K562 (cell line): ENCODE measurements around the gene IRAG1. TPM values are rescaled to one million over a fixed set of nuclear protein-coding genes. Genes with fewer than 3 reads are reported as not detected.
A peak's percentile ranks its signal among the peaks of the same experiment; 100 is the strongest.

Experiments used
- CSDE1 ChIP-seq, 2 experiments: fragments of 450-650 bp; IDR thresholded peaks; 2 replicates each; pipeline ENCODE4 v1.6.1; 2016; ENCODE audit warnings: mild to moderate bottlenecking in 1 of 2
- MCM3 ChIP-seq: fragments of 450-650 bp; IDR thresholded peaks from 2 replicates; pipeline ENCODE4 v1.6.1; 2016
- PHTF2 ChIP-seq: fragments of 250-450 bp; sonication (Bioruptor Pico); IDR thresholded peaks from 2 replicates; pipeline ENCODE4 v1.5.0; 2021; ENCODE audit warnings: mild to moderate bottlenecking
- PML ChIP-seq: IDR thresholded peaks from 2 replicates; pipeline ENCODE4 v1.6.1; 2012; ENCODE audit warnings: low read length, inconsistent platforms
- PRMT5 ChIP-seq: sonication (generic); formaldehyde crosslinking; IDR thresholded peaks from 2 replicates; pipeline ENCODE4 v1.5.0; 2020; ENCODE audit warnings: missing genetic modification reagents
- PTTG1 ChIP-seq: fragments of 450-650 bp; IDR thresholded peaks from 2 replicates; pipeline ENCODE4 v1.6.1; 2016; ENCODE audit warnings: low read depth, mild to moderate bottlenecking, missing genetic modification characterization, missing compliant biosample characterization
- RBM17 ChIP-seq: fragments of 200-400 bp; formaldehyde crosslinking; IDR thresholded peaks from 2 replicates; pipeline ENCODE4 v1.6.1; 2017; ENCODE audit warnings: low read depth, mild to moderate bottlenecking, low read length, borderline replicate concordance
- SIX5 ChIP-seq, 2 experiments: IDR thresholded peaks; 2 replicates each; pipeline ENCODE4 v1.6.1; 2011; ENCODE audit warnings: low read length in 2 of 2, borderline replicate concordance in 1 of 2, low read depth in 1 of 2, mild to moderate bottlenecking in 1 of 2, moderate library complexity in 1 of 2; ENCODE audit not compliant: insufficient read depth in 1 of 2
- TAF1 ChIP-seq: IDR thresholded peaks from 2 replicates; pipeline ENCODE4 v1.6.1; 2011; ENCODE audit warnings: mild to moderate bottlenecking, low read length, moderate library complexity; ENCODE audit not compliant: insufficient read depth, control insufficient read depth, severe bottlenecking; ENCODE audit errors: extremely low read depth
- TAL1 ChIP-seq: fragments of 450-650 bp; IDR thresholded peaks from 2 replicates; pipeline ENCODE4 v1.6.1; 2016; ENCODE audit warnings: mild to moderate bottlenecking
- TCF7L2 ChIP-seq: fragments of 150-350 bp; IDR thresholded peaks from 2 replicates; pipeline ENCODE4 v1.6.1; 2016; ENCODE audit warnings: low read depth, mild to moderate bottlenecking, low read length, moderate library complexity
- ZC3H8 ChIP-seq: fragments of 450-650 bp; IDR thresholded peaks from 2 replicates; pipeline ENCODE4 v1.6.1; 2017
- ZNF316 ChIP-seq: fragments of 450-650 bp; IDR thresholded peaks from 2 replicates; pipeline ENCODE4 v1.6.1; 2016
- ZNF408 ChIP-seq: fragments of 250-450 bp; sonication (Bioruptor Pico); IDR thresholded peaks from 2 replicates; pipeline ENCODE4 v1.4.0; 2020; ENCODE audit warnings: low read depth, mild to moderate bottlenecking, moderate library complexity
- polyA plus RNA-seq, 8 experiments: library from polyadenylated mRNA; depleted of rRNA in 4 of 8; stranded (reverse) in 5 of 8; unstranded in 3 of 8; fragments of >200 nt; fragmentation: Nextera tagmentation in 2 of 8; fragmentation: Illumina TruSeq in 1 of 8; extraction: Ambion mirVana in 2 of 8; extraction: Trizol in 1 of 8; gene quantifications; 2 replicates each; pipeline versions ENCODE4 v1.2.1 to v1.2.3, GENCODE V29; 2011 to 2014; ENCODE audit warnings: inconsistent platforms in 1 of 8, missing spikeins in 1 of 8
- total RNA-seq, 7 experiments: library from RNA; depleted of rRNA in 6 of 7; stranded (reverse); fragments of >200 nt in 6 of 7; fragmentation: Illumina TruSeq in 2 of 7; extraction: Trizol in 2 of 7; gene quantifications; 2 replicates each; pipeline versions ENCODE4 v1.2.1 to v1.2.3, GENCODE V29; 2011 to 2021; ENCODE audit warnings: low replicate concordance in 1 of 7
- TF ChIP-seq, protein P1 (sequence below): fragments of 450-650 bp; IDR thresholded peaks from 2 replicates; pipeline ENCODE4 v1.6.1; 2016; ENCODE audit warnings: low read depth, mild to moderate bottlenecking, moderate library complexity
- TF ChIP-seq, protein P2 (sequence below): fragments of 450-650 bp; IDR thresholded peaks from 2 replicates; pipeline ENCODE4 v1.6.1; 2017; ENCODE audit warnings: antibody characterized with exemption, mild to moderate bottlenecking
- TF ChIP-seq, protein P3 (sequence below): fragments of 250-450 bp; sonication (Bioruptor Pico); IDR thresholded peaks from 2 replicates; pipeline ENCODE4 v1.5.0; 2020; ENCODE audit warnings: mild to moderate bottlenecking
- TF ChIP-seq, protein P4 (sequence below): fragments of 450-650 bp; IDR thresholded peaks from 2 replicates; pipeline ENCODE4 v1.6.1; 2016
- TF ChIP-seq, protein P5 (sequence below): fragments of 450-650 bp; conservative IDR thresholded peaks from 2 replicates; pipeline ENCODE4 v1.6.1; 2016; ENCODE audit warnings: missing genetic modification characterization, low read depth, mild to moderate bottlenecking, control low read depth, missing compliant biosample characterization

Gene IRAG1
- total and polyA plus RNA-seq, 9 of the 15 experiments (the other 6 are each of a cell fraction or from before 2014, with no cell fraction given): 0.01 to 0.22 (median 0.09) TPM; not detected in 1

DNA sequence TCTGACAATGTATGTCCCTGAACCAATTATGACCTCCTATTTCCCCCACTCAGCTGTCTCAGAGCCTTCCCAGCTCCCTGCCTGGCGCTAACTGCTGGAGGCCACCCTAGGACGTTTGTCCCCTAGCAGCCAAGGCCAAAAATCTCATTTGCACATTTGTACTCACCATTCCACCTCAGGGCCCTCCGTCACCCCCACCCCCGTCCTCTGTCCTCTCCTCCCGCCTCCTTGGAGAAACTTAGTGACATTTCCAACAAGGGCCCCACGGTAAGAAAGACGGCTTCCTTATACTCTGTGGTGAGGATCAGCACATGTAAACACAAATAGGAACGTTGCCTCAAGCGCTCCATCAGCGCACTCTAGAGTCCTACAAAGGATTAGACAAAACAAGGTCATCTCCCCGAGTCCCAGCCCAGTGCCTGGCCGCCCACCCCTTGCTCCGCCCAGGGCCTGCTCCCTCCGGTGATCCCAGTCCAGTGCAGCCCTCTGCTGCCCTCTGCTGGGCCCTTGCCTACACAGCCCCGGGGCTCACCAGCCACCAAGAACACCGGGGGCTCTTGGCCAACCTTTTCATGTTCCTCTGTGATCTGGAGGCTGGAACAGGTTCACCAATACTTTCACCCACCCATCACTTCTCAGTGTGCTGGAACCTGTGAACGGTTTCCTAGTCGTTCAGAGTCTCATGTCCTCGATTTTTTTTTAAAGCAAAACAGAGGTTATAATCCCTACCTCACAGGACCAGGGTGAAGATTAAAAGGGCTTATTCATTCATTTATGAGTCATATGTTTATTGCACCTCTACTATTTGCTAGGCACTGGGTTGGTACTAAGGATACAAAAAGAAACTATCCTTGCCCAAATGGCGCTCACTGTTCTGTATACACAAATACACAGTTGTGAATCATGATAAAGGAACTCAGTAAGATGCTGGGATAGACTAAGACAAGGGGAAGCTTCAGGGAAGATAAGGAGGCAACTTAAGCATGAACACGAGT, 42.2 kb upstream of the IRAG1 start (continued):
- TF ChIP-seq RBM17 (no peak), PHTF2 (CRISPR knock-in tag) (no peak), PTTG1 (tag) (no peak), ZC3H8 (no peak; the same call in 1 of the 2 replicates), MCM3 (no peak), CSDE1 (IDR thresholded peaks at IDR 0.05) (no peak), ZNF408 (CRISPR knock-in tag) (no peak), TAF1 (no peak), TAL1 (no peak), SIX5 (IDR thresholded peaks at IDR 0.05; ENCODE audit: borderline replicate concordance in 1 of 2, insufficient read depth in 1 of 2, low read depth in 1 of 2, low read length in 2 of 2) (no peak), ZNF316 (no peak), TCF7L2 (no peak), PML (no peak), PRMT5 (no peak)
- TF ChIP-seq, protein P1, sequence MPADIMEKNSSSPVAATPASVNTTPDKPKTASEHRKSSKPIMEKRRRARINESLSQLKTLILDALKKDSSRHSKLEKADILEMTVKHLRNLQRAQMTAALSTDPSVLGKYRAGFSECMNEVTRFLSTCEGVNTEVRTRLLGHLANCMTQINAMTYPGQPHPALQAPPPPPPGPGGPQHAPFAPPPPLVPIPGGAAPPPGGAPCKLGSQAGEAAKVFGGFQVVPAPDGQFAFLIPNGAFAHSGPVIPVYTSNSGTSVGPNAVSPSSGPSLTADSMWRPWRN: no peak
- TF ChIP-seq, protein P2, sequence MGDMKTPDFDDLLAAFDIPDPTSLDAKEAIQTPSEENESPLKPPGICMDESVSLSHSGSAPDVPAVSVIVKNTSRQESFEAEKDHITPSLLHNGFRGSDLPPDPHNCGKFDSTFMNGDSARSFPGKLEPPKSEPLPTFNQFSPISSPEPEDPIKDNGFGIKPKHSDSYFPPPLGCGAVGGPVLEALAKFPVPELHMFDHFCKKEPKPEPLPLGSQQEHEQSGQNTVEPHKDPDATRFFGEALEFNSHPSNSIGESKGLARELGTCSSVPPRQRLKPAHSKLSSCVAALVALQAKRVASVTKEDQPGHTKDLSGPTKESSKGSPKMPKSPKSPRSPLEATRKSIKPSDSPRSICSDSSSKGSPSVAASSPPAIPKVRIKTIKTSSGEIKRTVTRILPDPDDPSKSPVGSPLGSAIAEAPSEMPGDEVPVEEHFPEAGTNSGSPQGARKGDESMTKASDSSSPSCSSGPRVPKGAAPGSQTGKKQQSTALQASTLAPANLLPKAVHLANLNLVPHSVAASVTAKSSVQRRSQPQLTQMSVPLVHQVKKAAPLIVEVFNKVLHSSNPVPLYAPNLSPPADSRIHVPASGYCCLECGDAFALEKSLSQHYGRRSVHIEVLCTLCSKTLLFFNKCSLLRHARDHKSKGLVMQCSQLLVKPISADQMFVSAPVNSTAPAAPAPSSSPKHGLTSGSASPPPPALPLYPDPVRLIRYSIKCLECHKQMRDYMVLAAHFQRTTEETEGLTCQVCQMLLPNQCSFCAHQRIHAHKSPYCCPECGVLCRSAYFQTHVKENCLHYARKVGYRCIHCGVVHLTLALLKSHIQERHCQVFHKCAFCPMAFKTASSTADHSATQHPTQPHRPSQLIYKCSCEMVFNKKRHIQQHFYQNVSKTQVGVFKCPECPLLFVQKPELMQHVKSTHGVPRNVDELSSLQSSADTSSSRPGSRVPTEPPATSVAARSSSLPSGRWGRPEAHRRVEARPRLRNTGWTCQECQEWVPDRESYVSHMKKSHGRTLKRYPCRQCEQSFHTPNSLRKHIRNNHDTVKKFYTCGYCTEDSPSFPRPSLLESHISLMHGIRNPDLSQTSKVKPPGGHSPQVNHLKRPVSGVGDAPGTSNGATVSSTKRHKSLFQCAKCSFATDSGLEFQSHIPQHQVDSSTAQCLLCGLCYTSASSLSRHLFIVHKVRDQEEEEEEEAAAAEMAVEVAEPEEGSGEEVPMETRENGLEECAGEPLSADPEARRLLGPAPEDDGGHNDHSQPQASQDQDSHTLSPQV: peak; percentile 70
- TF ChIP-seq, protein P3, sequence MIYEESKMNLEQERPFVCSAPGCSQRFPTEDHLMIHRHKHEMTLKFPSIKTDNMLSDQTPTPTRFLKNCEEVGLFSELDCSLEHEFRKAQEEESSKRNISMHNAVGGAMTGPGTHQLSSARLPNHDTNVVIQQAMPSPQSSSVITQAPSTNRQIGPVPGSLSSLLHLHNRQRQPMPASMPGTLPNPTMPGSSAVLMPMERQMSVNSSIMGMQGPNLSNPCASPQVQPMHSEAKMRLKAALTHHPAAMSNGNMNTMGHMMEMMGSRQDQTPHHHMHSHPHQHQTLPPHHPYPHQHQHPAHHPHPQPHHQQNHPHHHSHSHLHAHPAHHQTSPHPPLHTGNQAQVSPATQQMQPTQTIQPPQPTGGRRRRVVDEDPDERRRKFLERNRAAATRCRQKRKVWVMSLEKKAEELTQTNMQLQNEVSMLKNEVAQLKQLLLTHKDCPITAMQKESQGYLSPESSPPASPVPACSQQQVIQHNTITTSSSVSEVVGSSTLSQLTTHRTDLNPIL (CRISPR knock-in tag): no peak
- TF ChIP-seq, protein P4, sequence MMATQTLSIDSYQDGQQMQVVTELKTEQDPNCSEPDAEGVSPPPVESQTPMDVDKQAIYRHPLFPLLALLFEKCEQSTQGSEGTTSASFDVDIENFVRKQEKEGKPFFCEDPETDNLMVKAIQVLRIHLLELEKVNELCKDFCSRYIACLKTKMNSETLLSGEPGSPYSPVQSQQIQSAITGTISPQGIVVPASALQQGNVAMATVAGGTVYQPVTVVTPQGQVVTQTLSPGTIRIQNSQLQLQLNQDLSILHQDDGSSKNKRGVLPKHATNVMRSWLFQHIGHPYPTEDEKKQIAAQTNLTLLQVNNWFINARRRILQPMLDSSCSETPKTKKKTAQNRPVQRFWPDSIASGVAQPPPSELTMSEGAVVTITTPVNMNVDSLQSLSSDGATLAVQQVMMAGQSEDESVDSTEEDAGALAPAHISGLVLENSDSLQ: no peak
- TF ChIP-seq, protein P5, sequence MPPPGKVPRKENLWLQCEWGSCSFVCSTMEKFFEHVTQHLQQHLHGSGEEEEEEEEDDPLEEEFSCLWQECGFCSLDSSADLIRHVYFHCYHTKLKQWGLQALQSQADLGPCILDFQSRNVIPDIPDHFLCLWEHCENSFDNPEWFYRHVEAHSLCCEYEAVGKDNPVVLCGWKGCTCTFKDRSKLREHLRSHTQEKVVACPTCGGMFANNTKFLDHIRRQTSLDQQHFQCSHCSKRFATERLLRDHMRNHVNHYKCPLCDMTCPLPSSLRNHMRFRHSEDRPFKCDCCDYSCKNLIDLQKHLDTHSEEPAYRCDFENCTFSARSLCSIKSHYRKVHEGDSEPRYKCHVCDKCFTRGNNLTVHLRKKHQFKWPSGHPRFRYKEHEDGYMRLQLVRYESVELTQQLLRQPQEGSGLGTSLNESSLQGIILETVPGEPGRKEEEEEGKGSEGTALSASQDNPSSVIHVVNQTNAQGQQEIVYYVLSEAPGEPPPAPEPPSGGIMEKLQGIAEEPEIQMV (tag): no peak
